ENCODE results near the gene HOXB3. TPM values are rescaled to one million over a fixed set of nuclear protein-coding genes. Genes with fewer than 3 reads are reported as not detected.

The HOXB3 gene
- total RNA-seq, 3 donors from 2014 or later (not counting 1 experiment from before 2014, with no cell fraction given): 7.9 to 15.6 (median 15.3) TPM

DNA sequence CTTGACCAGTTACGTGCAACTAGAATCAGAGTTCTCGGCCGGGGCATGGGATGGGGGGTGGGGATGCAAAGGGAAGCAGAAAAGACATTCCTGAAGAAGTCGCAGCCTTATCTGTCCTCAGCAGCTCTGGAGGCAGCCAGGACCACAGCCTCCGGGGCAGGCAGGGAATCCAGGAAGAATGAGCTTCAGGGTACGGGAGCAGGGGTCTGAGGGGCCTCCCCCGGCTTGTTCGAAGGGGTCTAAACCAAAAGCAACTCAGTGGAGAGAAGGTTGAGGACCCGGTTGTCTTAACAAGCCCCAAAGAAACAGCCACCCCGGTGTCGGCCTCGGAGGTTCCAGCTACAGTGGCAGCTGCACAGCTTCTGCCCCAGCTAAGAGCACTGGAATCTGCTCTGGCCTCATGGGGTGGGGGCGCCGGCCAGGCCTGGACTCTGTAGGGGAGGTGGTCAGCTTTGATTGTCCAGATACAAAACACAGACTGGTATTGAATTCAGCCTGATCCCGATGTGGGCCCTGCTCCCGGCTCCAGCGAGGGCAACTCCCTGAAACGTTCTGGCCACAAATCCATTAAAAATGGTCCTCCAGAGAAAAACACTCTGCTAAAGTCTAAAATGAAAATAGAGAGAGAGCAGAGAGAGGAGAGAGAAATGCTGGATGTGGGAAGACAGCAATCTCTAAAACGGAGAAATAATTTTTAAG, 19.6 kb downstream of the HOXB3 start:
- no peaks in the 10 kb centered on the region for H3K27me3 ChIP-seq (ENCODE audit: control insufficient read depth, insufficient read depth, low read length)
- no peak for ATAC-seq
- Mint-ChIP-seq H3K4me3 (no peak overlapping the region), H3K9me3 (no peaks in the 10 kb centered on the region), H3K27ac (no peak overlapping the region), H3K27me3 (ENCODE audit: low read depth in 2 of 2) (peaks cover 0 to 10% of the 10 kb centered on the region in 2 donors), H3K36me3 (no peaks in the 10 kb centered on the region), H3K4me1 (peaks cover 21 to 29% of the 10 kb centered on the region in 2 donors)
- no peaks in the 10 kb centered on the region for H3K9me3 ChIP-seq (ENCODE audit: control insufficient read depth, insufficient read depth, low read length)
- peaks cover 20% of the 10 kb centered on the region for H3K4me1 ChIP-seq (ENCODE audit: control insufficient read depth, insufficient read depth, low read length)
- no peak overlapping the region for H3K4me3 ChIP-seq (ENCODE audit: low read length)
- intact Hi-C loops (cut with micrococcal nuclease): no loop called here
- TF ChIP-seq, protein P1, sequence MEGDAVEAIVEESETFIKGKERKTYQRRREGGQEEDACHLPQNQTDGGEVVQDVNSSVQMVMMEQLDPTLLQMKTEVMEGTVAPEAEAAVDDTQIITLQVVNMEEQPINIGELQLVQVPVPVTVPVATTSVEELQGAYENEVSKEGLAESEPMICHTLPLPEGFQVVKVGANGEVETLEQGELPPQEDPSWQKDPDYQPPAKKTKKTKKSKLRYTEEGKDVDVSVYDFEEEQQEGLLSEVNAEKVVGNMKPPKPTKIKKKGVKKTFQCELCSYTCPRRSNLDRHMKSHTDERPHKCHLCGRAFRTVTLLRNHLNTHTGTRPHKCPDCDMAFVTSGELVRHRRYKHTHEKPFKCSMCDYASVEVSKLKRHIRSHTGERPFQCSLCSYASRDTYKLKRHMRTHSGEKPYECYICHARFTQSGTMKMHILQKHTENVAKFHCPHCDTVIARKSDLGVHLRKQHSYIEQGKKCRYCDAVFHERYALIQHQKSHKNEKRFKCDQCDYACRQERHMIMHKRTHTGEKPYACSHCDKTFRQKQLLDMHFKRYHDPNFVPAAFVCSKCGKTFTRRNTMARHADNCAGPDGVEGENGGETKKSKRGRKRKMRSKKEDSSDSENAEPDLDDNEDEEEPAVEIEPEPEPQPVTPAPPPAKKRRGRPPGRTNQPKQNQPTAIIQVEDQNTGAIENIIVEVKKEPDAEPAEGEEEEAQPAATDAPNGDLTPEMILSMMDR (IDR thresholded peaks at IDR 0.05): no peak
- H3K27ac ChIP-seq (ENCODE audit: low read length): no peak overlapping the region
- no peak for DNase-seq
- H3K36me3 ChIP-seq (ENCODE audit: control insufficient read depth, insufficient read depth, low read length): no peaks in the 10 kb centered on the region
- WGBS (ENCODE audit: insufficient coverage): 80% methylated on average over 19 of the region's 19 CpGs

DNA sequence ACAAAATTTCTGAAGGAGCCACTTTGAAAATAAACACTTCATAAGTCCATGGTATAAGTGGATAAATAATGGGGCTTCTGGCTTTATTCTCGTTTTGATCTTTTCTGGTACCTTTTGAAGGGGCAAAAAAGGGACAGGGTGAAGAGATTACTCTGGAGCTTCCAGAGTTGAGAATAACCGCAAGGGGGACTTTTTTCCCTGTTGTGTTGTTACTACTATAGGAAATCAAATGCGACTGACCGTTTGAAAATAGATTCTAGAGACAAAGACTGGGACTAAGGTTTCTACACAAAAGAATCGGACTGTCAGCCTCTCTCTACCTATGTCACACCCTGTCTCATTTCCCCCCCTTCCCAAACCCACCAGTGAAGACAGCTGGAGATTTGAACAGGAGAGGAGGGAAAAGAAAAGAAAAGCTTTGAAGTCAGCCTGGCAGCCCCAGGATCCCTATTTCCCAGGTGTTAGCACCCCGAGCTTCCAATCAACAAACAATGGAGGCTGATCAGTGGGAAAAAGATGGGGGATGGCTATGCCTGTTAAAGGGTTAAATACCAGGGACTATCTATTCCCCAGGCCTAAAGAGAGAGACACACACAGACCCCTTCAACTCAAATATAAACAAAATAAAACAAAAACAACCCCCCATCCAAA, 20.2 kb downstream of the HOXB3 start:
- H3K9me3 Mint-ChIP-seq: no peaks in the 10 kb centered on the region
- DNase-seq (no peak), ATAC-seq (no peak)
- no peaks in the 10 kb centered on the region for H3K36me3 Mint-ChIP-seq
- H3K27me3 Mint-ChIP-seq (ENCODE audit: low read depth in 2 of 2): peaks cover 0 to 10% of the 10 kb centered on the region in 2 donors
- no peak overlapping the region for H3K27ac ChIP-seq (ENCODE audit: low read length)
- peaks cover 21 to 29% of the 10 kb centered on the region in 2 donors for H3K4me1 Mint-ChIP-seq
- no peak overlapping the region for H3K27ac Mint-ChIP-seq
- H3K9me3 ChIP-seq (ENCODE audit: control insufficient read depth, insufficient read depth, low read length): no peaks in the 10 kb centered on the region
- no peak overlapping the region for H3K4me3 ChIP-seq (ENCODE audit: low read length)
- 94% methylated on average over 3 of the region's 6 CpGs for WGBS (ENCODE audit: insufficient coverage)
- intact Hi-C loops (cut with micrococcal nuclease): no loop called here
- no peak overlapping the region for H3K4me3 Mint-ChIP-seq
- TF ChIP-seq, protein P1 (IDR thresholded peaks at IDR 0.05): no peak
- no peaks in the 10 kb centered on the region for H3K36me3 ChIP-seq (ENCODE audit: control insufficient read depth, insufficient read depth, low read length)
- no peaks in the 10 kb centered on the region for H3K27me3 ChIP-seq (ENCODE audit: control insufficient read depth, insufficient read depth, low read length)
- peaks cover 20% of the 10 kb centered on the region for H3K4me1 ChIP-seq (ENCODE audit: control insufficient read depth, insufficient read depth, low read length)

DNA sequence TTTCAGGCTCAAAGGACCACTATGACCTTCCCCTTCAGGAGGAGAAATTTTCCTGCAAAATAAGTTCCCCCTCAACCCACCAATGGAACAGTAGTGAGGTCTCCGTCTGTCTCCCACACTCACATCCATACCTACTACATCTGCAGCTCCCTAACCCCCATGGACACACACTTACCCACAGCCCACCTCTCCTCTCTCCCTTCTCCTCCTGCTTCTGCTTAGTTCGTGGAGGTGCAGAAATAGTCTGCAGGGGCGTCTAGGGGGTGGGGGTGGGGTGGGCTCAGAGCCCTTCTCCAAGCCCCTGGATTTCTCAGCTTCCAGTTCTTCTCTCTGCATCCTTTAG, 20.8 kb downstream of the HOXB3 start:
- Mint-ChIP-seq H3K36me3 (no peaks in the 10 kb centered on the region), H3K27me3 (ENCODE audit: low read depth in 2 of 2) (peaks cover 0 to 10% of the 10 kb centered on the region in 2 donors), H3K4me1 (peaks cover 18 to 29% of the 10 kb centered on the region in 2 donors), H3K4me3 (no peak overlapping the region), H3K27ac (no peak overlapping the region), H3K9me3 (no peaks in the 10 kb centered on the region)
- no peak for ATAC-seq
- 100% methylated on average over 1 of the region's 3 CpGs for WGBS (ENCODE audit: insufficient coverage)
- intact Hi-C loops (cut with micrococcal nuclease): no loop called here
- Histone ChIP-seq H3K36me3 (ENCODE audit: control insufficient read depth, insufficient read depth, low read length) (no peaks in the 10 kb centered on the region), H3K9me3 (ENCODE audit: control insufficient read depth, insufficient read depth, low read length) (no peaks in the 10 kb centered on the region), H3K27me3 (ENCODE audit: control insufficient read depth, insufficient read depth, low read length) (no peaks in the 10 kb centered on the region), H3K4me1 (ENCODE audit: control insufficient read depth, insufficient read depth, low read length) (peaks cover 19% of the 10 kb centered on the region), H3K27ac (ENCODE audit: low read length) (no peak overlapping the region), H3K4me3 (ENCODE audit: low read length) (no peak overlapping the region)
- TF ChIP-seq, protein P1 (IDR thresholded peaks at IDR 0.05): no peak
- no peak for DNase-seq
